Activated T-helper 17 cell treated with anti-CD3 and anti-CD28 coated beads, Interleukin-2, amount 50 U/mL, for 72 hours (primary cell): ENCODE data around the gene BLM. TPM values are rescaled to one million over a fixed set of nuclear protein-coding genes. Genes with fewer than 3 reads are reported as not detected.

Experiments
- ATAC-seq: fragments of 150-1000 bp; cut with Tn5 transposase; replicated peaks from 2 replicates; pipeline ENCODE4 v1.10.0; 2021; ENCODE audit warnings: mild to moderate bottlenecking, moderate library complexity
- H3K27ac Mint-ChIP-seq: one replicate; pipeline ENCODE4 v1.8.0; 2022; ENCODE audit warnings: mixed read lengths
- H3K27me3 Mint-ChIP-seq: one replicate; pipeline ENCODE4 v1.8.0; 2022; ENCODE audit warnings: mixed read lengths
- H3K36me3 Mint-ChIP-seq: one replicate; pipeline ENCODE4 v1.8.0; 2022; ENCODE audit warnings: low read depth, mild to moderate bottlenecking, mixed read lengths
- H3K4me1 Mint-ChIP-seq: one replicate; pipeline ENCODE4 v1.8.0; 2022; ENCODE audit warnings: mixed read lengths
- H3K4me3 Mint-ChIP-seq: one replicate; pipeline ENCODE4 v1.8.0; 2022; ENCODE audit warnings: mild to moderate bottlenecking, mixed read lengths
- H3K9me3 Mint-ChIP-seq: one replicate; pipeline ENCODE4 v1.8.0; 2022; ENCODE audit warnings: mixed read lengths
- total RNA-seq, 2 donors: library from RNA; stranded (reverse); gene quantifications; one replicate each; pipeline ENCODE4 v1.2.3, GENCODE V29; 2022

The BLM gene
- total RNA-seq, 2 donors from 2014 or later, result 68.2 to 81.4 TPM

GRCh38 chr15:90860942-90861675 lies 144.0 kb downstream of the BLM start:
- Mint-ChIP-seq H3K27me3 (no peaks in the 10 kb centered on the region), H3K27ac (no peak overlapping the region), H3K4me1 (peaks cover 45% of the 10 kb centered on the region), H3K4me3 (peak overlapping the region; percentile 48), H3K36me3 (peaks cover 10% of the 10 kb centered on the region), H3K9me3 (no peaks in the 10 kb centered on the region)
- ATAC-seq, result peak; percentile 25

DNA sequence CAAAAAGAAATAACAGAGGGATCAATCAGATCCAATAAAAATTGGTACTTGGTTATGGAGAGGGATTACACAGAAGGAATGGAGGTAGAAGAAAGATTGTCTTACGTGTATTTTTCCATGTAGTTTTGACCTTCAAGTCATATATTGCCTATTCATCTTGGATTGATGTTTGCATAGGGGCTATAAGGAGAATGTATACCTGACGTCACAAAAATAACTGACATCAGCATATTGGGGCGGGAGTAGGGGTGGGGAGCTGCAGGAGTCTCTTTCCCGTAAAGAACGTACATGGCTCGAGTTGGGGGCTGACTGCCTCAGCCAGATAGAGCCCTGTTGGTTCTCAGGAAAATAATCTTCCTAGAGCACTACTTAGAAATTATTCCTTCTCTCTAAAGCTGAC lies 145.3 kb downstream of the BLM start:
- no peaks in the 10 kb centered on the region for H3K9me3 Mint-ChIP-seq
- no peaks in the 10 kb centered on the region for H3K36me3 Mint-ChIP-seq
- H3K4me3 Mint-ChIP-seq, result no peak overlapping the region
- no peak overlapping the region for H3K27ac Mint-ChIP-seq
- no peaks in the 10 kb centered on the region for H3K27me3 Mint-ChIP-seq
- ATAC-seq, result no peak
- H3K4me1 Mint-ChIP-seq, result peaks cover 41% of the 10 kb centered on the region

DNA sequence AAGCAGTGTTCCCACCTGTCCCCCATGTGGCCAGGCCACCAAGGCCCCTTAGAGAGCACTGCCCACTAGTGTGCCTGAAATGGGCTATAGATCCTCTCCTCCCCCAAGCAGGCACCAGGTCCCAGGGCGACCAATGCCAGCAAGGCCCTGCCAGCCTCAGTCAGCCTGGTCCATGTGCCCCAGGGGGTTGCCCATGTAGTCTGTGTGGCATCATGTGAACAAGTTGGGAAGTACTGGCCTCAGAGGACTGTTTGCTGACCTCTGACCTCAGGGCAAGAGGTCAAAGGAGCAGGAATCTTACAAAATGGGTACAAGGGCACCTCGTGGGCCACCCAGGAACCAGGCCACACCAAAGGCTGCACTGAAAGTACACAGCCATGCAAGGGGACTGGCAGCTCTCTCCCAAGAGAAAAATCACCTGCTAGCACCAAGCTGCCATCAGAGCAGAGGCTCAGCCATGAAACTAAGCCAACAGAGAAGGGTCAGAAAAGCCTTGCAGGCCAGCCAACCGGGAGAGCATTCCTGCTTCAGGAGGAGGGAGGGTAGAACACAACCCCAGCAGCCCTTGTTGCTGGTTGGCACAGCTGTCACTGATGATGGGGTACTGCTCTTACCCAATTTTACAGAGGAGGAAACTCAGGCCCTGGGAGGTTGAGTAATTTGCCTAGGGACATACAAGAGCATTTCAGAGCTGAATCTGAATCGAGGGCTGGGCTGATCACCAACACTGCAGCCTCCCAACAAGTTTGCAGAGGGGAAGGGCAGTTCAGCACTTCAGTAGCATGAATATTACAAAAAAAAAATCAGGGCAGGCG lies 146.0 kb downstream of the BLM start:
- H3K4me1 Mint-ChIP-seq, result peaks cover 39% of the 10 kb centered on the region
- peaks cover 4% of the 10 kb centered on the region for H3K36me3 Mint-ChIP-seq
- peak overlapping the region; percentile 80 for H3K27ac Mint-ChIP-seq
- H3K27me3 Mint-ChIP-seq, result no peaks in the 10 kb centered on the region
- no peak for ATAC-seq
- no peaks in the 10 kb centered on the region for H3K9me3 Mint-ChIP-seq
- H3K4me3 Mint-ChIP-seq, result peak overlapping the region; percentile 65

DNA sequence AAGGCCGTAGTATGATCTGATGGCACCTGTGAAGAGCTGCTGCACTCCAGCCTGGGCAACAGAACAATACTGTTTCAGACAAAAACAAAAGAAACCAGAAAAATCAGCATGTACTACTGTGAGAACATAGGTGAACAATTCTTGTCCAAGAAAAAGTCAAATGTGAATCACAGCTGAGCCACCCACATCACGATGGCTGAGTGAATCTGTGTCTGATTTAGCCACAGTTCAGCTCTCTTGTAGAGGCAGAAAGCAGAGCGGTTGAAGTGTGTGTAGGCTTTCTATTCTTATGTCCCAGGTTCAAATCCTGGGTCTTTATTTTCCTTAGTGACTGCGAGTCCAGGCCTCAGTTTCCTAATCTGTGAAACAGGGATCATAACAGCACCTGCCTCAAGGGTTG lies 146.8 kb downstream of the BLM start:
- peak; percentile 82 for ATAC-seq
- H3K4me1 Mint-ChIP-seq, result peaks cover 43% of the 10 kb centered on the region
- H3K27ac Mint-ChIP-seq, result peak overlapping the region; percentile 80

GRCh38 chr15:90864507-90864906 lies 147.4 kb downstream of the BLM start:
- peak; percentile 39 for ATAC-seq
- Mint-ChIP-seq H3K4me1 (peaks cover 38% of the 10 kb centered on the region), H3K27ac (no peak overlapping the region), H3K4me3 (peak overlapping the region; percentile 65), H3K9me3 (no peaks in the 10 kb centered on the region), H3K36me3 (peaks cover 17% of the 10 kb centered on the region), H3K27me3 (no peaks in the 10 kb centered on the region)

More for the DNA sequence above, 146.8 kb downstream of the BLM start:
- Mint-ChIP-seq H3K36me3 (peaks cover 12% of the 10 kb centered on the region), H3K27me3 (no peaks in the 10 kb centered on the region), H3K9me3 (no peaks in the 10 kb centered on the region), H3K4me3 (peak overlapping the region; percentile 65)

GRCh38 chr15:90865702-90866101 lies 148.6 kb downstream of the BLM start:
- Mint-ChIP-seq H3K4me3 (peak overlapping the region; percentile 2), H3K27me3 (no peaks in the 10 kb centered on the region), H3K9me3 (no peaks in the 10 kb centered on the region), H3K4me1 (peaks cover 33% of the 10 kb centered on the region), H3K36me3 (peaks cover 29% of the 10 kb centered on the region), H3K27ac (no peak overlapping the region)
- ATAC-seq, result no peak

Other genes with a start within 250 kb of the BLM start
- gene CRTC3, start 187.4 kb upstream of the BLM start, total RNA-seq, result 10 to 100 TPM; 50.6 to 61.0 TPM
- gene FURIN, start 151.2 kb downstream of the BLM start, total RNA-seq, result 100 to 1,000 TPM; 605 to 771 TPM
- 100 to 1,000 TPM in 1 of 2 donors, 10 to 100 TPM in 1; 98.5 to 122 TPM for gene FES, start 167.2 kb downstream of the BLM start, total RNA-seq
- gene MAN2A2, start 186.0 kb downstream of the BLM start, total RNA-seq, result 100 to 1,000 TPM; 121 to 127 TPM
- 10 to 100 TPM; 15.9 to 19.0 TPM for gene HDDC3, start 215.2 kb downstream of the BLM start, total RNA-seq
- 100 to 1,000 TPM; 101 to 103 TPM for gene UNC45A, start 217.9 kb downstream of the BLM start, total RNA-seq
- 10 to 100 TPM; 31.9 to 32.8 TPM for gene RCCD1, start 237.5 kb downstream of the BLM start, total RNA-seq